Testis (tissue), 3 donors: ENCODE data around the gene ABTB1. TPM values are rescaled to one million over a fixed set of nuclear protein-coding genes. Genes with fewer than 3 reads are reported as not detected.
A peak's percentile ranks its signal among the peaks of the same experiment; 100 is the strongest.

Experiments
- DNase-seq: peaks from one replicate; pipeline ENCODE4 v3.0.0-alpha.2; 2019
- H3K27ac ChIP-seq, 2 donors: fragments of 200-600 bp; sonication (generic); one replicate each; pipeline ENCODE4 v1.5.1; 2019
- H3K27me3 ChIP-seq: fragments of 200-600 bp; sonication (generic); one replicate; pipeline ENCODE4 v1.5.1; 2019
- H3K36me3 ChIP-seq: fragments of 200-600 bp; sonication (generic); one replicate; pipeline ENCODE4 v1.5.1; 2017; ENCODE audit warnings: low read depth; ENCODE audit errors: missing control alignments
- H3K4me1 ChIP-seq: fragments of 200-600 bp; sonication (generic); one replicate; pipeline ENCODE4 v1.5.1; 2019
- H3K4me3 ChIP-seq, 2 donors: fragments of 200-600 bp; sonication (generic); one replicate each; pipeline ENCODE4 v1.5.1; 2017 to 2019
- H3K9me3 ChIP-seq: fragments of 200-600 bp; sonication (generic); one replicate; pipeline ENCODE4 v1.5.1; 2017
- POLR2A ChIP-seq: fragments of 450-650 bp; IDR thresholded peaks from one replicate; pipeline ENCODE4 v1.6.1; 2017; ENCODE audit warnings: antibody characterized with exemption, mild to moderate bottlenecking, moderate library complexity
- WGBS, 2 donors: methylation state at CpG; one replicate each; pipeline ENCODE4 v1.1.5; 2018; 5-methylcytosine and 5-hydroxymethylcytosine counted together
- intact Hi-C: fragments of 100-400 bp; cut with DNase I; formaldehyde crosslinking; loops from one replicate; pipeline ENCODE4 v1.15.1; 2023; ENCODE audit warnings: low total_unique reads
- polyA plus RNA-seq: library from polyadenylated mRNA; stranded (reverse); fragments of 350-450 nt; fragmentation: Illumina TruSeq; extraction: RNeasy Lipid Tissue Mini Kit (QIAGEN cat#74804); gene quantifications from one replicate; pipeline ENCODE4 v1.2.3, GENCODE V29; 2014; ENCODE audit warnings: low read depth, low replicate concordance; ENCODE audit not compliant: insufficient read depth
- total RNA-seq, 2 donors: library from RNA; depleted of rRNA; stranded (reverse); fragments of >200 nt; gene quantifications; one replicate each; pipeline ENCODE4 v1.2.3, GENCODE V29; 2016
- TF ChIP-seq, protein P1 (sequence below), 3 experiments: fragments of 450-650 bp in 2 of 3; fragments of 200-600 bp in 1 of 3; sonication (generic) in 1 of 3; IDR thresholded peaks; one replicate each; pipeline ENCODE4 v1.5.1; 2016 to 2019; ENCODE audit warnings: antibody characterized with exemption in 3 of 3, mild to moderate bottlenecking in 2 of 3, moderate library complexity in 1 of 3

The ABTB1 gene
- total and polyA plus RNA-seq, 3 donors from 2014 or later: 16.7 to 39.1 (median 28.7) TPM

DNA sequence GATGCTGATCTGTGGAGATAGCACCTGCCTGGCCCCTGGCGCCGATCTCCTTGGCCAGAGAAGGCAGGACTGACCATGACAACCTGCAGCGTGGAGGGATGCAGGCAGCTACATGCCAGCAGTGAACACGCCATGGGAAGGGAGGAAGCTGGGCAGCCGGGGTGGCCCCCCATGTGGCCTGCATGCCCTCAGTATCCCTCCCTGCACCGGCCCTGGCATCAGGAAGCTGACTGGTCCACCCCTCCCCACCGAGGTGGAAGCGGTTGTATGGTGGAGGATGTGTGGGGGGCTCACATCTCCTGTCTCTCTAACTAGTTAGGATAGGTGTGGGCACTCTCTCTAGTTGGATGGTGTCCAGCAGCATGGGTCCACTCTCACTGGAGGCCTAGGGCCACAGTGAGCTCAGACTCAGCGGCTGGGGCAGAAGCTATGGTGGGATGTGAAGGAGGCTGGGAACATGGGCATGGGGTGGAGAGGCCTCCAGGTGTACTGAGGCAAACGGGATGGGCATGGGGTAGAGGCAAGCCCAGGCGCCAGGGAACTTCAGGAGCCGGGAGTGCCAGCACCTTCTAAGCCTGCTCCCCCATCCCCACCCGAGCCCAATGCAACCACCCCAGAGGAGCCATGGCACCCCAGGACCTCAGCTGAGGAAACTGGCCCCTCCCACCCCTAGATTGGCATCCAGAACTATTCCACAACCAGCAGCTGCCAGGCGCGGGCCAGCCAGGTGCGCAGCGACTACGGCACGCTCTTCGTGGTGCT, 1.8 kb upstream of the ABTB1 start:
- H3K27me3 ChIP-seq: no peaks in the 10 kb centered on the region
- WGBS, 2 donors: 91% methylated on average over 3 to 20 of the region's 20 CpGs
- peaks cover 17% of the 10 kb centered on the region for H3K4me1 ChIP-seq
- H3K4me3 ChIP-seq: no peak overlapping the region
- intact Hi-C loops: no loop called here
- TF ChIP-seq POLR2A: no peak
- TF ChIP-seq, protein P1, sequence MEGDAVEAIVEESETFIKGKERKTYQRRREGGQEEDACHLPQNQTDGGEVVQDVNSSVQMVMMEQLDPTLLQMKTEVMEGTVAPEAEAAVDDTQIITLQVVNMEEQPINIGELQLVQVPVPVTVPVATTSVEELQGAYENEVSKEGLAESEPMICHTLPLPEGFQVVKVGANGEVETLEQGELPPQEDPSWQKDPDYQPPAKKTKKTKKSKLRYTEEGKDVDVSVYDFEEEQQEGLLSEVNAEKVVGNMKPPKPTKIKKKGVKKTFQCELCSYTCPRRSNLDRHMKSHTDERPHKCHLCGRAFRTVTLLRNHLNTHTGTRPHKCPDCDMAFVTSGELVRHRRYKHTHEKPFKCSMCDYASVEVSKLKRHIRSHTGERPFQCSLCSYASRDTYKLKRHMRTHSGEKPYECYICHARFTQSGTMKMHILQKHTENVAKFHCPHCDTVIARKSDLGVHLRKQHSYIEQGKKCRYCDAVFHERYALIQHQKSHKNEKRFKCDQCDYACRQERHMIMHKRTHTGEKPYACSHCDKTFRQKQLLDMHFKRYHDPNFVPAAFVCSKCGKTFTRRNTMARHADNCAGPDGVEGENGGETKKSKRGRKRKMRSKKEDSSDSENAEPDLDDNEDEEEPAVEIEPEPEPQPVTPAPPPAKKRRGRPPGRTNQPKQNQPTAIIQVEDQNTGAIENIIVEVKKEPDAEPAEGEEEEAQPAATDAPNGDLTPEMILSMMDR (IDR thresholded peaks at IDR 0.05): no peak
- no peaks in the 10 kb centered on the region for H3K36me3 ChIP-seq
- H3K27ac ChIP-seq: no peak overlapping the region
- H3K9me3 ChIP-seq: no peaks in the 10 kb centered on the region
- DNase-seq: no peak

DNA sequence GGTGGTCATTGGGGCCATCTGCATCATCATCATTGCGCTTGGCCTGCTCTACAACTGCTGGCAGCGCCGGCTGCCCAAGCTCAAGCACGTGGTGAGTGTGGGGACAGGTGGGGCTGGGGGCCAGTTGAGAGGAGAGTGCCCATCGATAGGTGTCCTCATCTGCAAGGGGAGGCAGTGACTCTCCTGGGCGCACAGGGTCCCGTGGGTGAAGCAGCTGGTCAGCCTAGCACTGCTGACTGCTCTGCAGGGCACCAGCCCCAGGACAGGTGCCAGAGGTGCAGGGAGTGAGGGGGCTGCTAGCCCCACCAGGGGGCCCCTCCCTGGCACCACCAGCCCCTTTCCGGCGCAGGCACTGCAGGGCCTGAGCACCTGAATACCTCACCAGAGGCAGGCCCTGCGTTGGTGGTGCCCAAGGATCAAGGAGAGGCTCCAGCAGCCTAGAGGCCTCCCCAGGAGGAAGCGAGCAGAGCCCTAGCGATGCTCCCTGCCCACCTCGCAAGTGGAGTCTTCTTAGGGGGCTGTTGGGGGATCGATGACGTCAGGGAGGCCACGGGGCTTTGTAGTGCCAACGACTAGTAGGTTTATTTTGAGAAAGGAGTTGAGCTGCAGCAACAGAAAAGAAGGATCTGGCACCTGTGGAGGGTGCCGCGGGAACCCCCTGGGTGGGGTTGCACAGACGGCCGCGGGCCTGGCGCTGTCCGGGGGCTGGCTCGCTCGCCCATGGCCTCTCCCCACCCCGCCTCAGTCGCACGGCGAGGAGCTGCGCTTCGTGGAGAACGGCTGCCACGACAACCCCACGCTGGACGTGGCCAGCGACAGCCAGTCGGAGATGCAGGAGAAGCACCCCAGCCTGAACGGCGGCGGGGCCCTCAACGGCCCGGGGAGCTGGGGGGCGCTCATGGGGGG, 976 bp upstream of the ABTB1 start:
- no peak for TF ChIP-seq POLR2A
- TF ChIP-seq, protein P1 (IDR thresholded peaks at IDR 0.05): no peak
- Histone ChIP-seq H3K4me1 (peaks cover 17% of the 10 kb centered on the region), H3K27me3 (no peaks in the 10 kb centered on the region), H3K36me3 (no peaks in the 10 kb centered on the region), H3K27ac (peak overlapping the region; percentile 81 to 88), H3K9me3 (no peaks in the 10 kb centered on the region), H3K4me3 (peak overlapping the region; percentile 82 to 84)
- intact Hi-C loops: no loop called here
- no peak for DNase-seq
- WGBS, 2 donors: 19 to 26% methylated on average over 12 to 33 of the region's 44 CpGs

DNA sequence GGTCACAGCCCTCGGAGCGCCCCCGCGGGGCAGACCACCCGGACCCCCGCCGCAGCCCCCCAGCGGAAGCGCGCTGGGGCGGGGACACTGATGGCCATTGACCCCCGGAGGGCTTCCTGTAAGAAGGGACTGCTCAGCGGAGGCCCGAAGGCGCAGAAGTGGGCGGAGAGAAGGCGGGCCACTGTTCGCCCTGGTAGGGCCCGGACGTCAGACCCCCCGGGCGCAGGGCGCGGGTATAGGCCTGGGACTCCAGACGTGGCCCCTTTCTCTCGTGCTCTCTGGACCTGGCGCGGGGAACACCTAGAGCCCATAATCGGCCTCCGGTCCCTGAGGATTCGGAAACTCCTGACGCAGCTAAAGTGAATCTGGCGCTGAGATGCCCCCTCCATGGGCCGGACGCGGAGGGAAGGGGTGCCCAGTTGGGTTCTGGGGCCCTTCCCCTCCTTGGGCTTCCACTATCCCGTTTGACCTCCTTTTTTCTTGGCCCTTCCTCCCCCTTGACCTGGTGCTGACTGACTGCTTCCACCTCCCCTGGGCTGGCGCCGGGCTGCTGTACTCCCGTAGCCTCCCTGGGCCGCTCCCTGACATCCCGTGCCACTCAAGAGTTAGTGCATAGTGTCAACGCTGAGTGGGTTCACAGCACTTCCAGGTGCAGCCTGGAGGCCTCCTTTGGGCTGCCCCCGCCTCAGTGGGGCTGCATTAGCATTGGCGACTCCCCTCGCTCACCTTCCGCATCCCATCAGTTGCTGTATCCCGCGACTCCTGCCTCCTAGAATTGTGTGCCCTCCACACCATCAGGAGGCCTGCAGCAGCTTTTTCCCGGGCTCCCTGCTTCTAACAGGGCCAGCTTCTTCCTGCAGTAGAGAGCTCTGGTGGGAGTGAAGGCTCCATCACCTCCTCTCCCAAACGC, 694 bp downstream of the ABTB1 start:
- peaks cover 17% of the 10 kb centered on the region for H3K4me1 ChIP-seq
- TF ChIP-seq, protein P1 (IDR thresholded peaks at IDR 0.05): no peak
- TF ChIP-seq POLR2A: no peak
- WGBS, 2 donors: 12 to 25% methylated on average over 15 to 49 of the region's 51 CpGs
- DNase-seq: peak; percentile 36
- no peaks in the 10 kb centered on the region for H3K9me3 ChIP-seq
- intact Hi-C loops: no loop called here
- peak overlapping the region; percentile 33 to 88 for H3K27ac ChIP-seq
- no peaks in the 10 kb centered on the region for H3K27me3 ChIP-seq
- peak overlapping the region; percentile 82 to 84 for H3K4me3 ChIP-seq
- H3K36me3 ChIP-seq: no peaks in the 10 kb centered on the region

DNA sequence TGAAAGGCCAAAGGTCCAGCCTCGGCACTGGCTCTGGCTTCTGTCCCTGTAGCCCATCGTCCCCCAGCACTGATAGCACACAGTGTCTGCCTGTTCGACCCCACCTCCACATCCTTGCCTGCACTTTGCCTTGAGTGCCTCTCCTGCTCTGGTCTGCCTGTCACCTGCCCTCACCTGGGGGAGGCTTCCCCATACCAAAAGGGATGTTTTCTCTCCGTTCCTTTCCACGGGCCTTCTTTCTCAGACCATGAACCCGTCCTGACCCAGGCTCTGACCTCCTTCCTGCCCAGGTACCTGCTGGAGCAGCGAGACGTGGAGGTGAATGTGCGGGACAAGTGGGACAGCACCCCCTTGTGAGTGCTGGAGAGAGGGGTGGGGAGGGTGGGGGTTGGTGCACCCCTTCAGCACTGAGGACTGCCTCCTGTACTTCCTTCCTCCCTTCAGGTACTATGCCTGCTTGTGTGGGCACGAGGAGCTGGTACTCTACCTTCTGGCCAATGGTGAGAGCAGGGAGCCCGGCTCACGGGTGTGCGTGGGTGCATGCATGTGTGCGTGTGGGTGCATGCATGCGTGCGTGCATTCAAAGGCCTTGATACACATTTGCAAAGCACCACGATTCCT, 1.5 kb downstream of the ABTB1 start:
- Histone ChIP-seq H3K4me3 (peak overlapping the region in 1 of 2 donors; percentile 82), H3K9me3 (no peaks in the 10 kb centered on the region), H3K36me3 (no peaks in the 10 kb centered on the region), H3K27ac (peak overlapping the region in 1 of 2 donors; percentile 88), H3K4me1 (peaks cover 17% of the 10 kb centered on the region), H3K27me3 (no peaks in the 10 kb centered on the region)
- WGBS, 2 donors: 70 to 75% methylated on average over 16 to 17 of the region's 17 CpGs
- intact Hi-C loops: no loop called here
- TF ChIP-seq, protein P1 (IDR thresholded peaks at IDR 0.05): no peak
- no peak for TF ChIP-seq POLR2A
- no peak for DNase-seq
